B cell (primary cell): ENCODE results near the gene ASIC3. TPM values are rescaled to one million over a fixed set of nuclear protein-coding genes. Genes with fewer than 3 reads are reported as not detected.

Experiments
- ATAC-seq: fragments of 200-7000 bp; cut with Tn5 transposase; one replicate; pipeline ENCODE4 v1.10.0; 2021; ENCODE audit warnings: low read depth, mild to moderate bottlenecking, moderate number of reproducible peaks, moderate library complexity
- CTCF ChIA-PET: fragments of 350-600 bp; sonication (Branson Sonifier 250); formaldehyde crosslinking; loops from one replicate; lab custom pipeline; 2021; ENCODE audit warnings: antibody characterized with exemption, inconsistent platforms; lab: Charles Lee
- POLR2A ChIA-PET: fragments of 350-600 bp; sonication (Branson Sonifier 250); formaldehyde crosslinking; loops from one replicate; lab custom pipeline; 2021; ENCODE audit warnings: antibody characterized with exemption; lab: Charles Lee
- DNase-seq: peaks from one replicate; pipeline ENCODE4 v3.0.0; 2013
- H2AFZ ChIP-seq: 2 replicates; pipeline ENCODE4 v1.6.1; 2012; ENCODE audit warnings: mild to moderate bottlenecking, low read depth, low read length; ENCODE audit not compliant: insufficient read depth, poor library complexity, severe bottlenecking
- H3K27ac ChIP-seq, 2 donors: 1 replicate in 1 of 2; 2 replicates in 1 of 2; pipeline ENCODE4 v1.5.1; 2012 to 2013; ENCODE audit warnings: low read length in 2 of 2, mild to moderate bottlenecking in 2 of 2, moderate library complexity in 1 of 2
- H3K27me3 ChIP-seq, 4 experiments: fragments of 200-600 bp in 1 of 4; sonication (generic) in 1 of 4; replicated peaks in 1 of 4; 1 replicate in 2 of 4; 2 replicates in 2 of 4; pipeline versions ENCODE4 v1.6.1 to v1.7.0; 2013 to 2016; ENCODE audit warnings: low read length in 3 of 4, mild to moderate bottlenecking in 2 of 4, mixed read lengths in 1 of 4, moderate library complexity in 1 of 4; ENCODE audit not compliant: insufficient read depth in 4 of 4, control insufficient read depth in 3 of 4; ENCODE audit errors: control extremely low read depth in 1 of 4
- H3K36me3 ChIP-seq, 2 experiments: replicated peaks in 1 of 2; 1 replicate in 1 of 2; 2 replicates in 1 of 2; pipeline versions ENCODE4 v1.6.1 to v1.7.1; 2013; ENCODE audit warnings: low read length in 1 of 2; ENCODE audit not compliant: insufficient read depth in 2 of 2, control insufficient read depth in 1 of 2; ENCODE audit errors: control extremely low read depth in 1 of 2, extremely low read depth in 1 of 2
- H3K4me1 ChIP-seq, 2 donors: fragments of 200-600 bp in 1 of 2; sonication (generic) in 1 of 2; 1 replicate in 1 of 2; 2 replicates in 1 of 2; pipeline versions ENCODE4 v1.5.1 to v1.6.1; 2013 to 2017; ENCODE audit warnings: low read length in 2 of 2; ENCODE audit not compliant: control insufficient read depth in 2 of 2, insufficient read depth in 2 of 2
- H3K4me2 ChIP-seq: replicated peaks from 2 replicates; pipeline ENCODE3; 2012; ENCODE audit warnings: mild to moderate bottlenecking, low read depth, low read length; ENCODE audit not compliant: poor library complexity, severe bottlenecking
- H3K4me3 ChIP-seq, 5 experiments: fragments of 200-600 bp in 1 of 5; sonication (generic) in 1 of 5; 1 replicate in 3 of 5; 2 replicates in 2 of 5; pipeline versions ENCODE4 v1.5.1 to v1.7.0; 2011 to 2016; ENCODE audit warnings: low read length in 4 of 5, mild to moderate bottlenecking in 4 of 5, low read depth in 2 of 5, control low read depth in 1 of 5, moderate library complexity in 1 of 5; ENCODE audit not compliant: insufficient read depth in 1 of 5; ENCODE audit errors: control extremely low read depth in 1 of 5, extremely low read depth in 1 of 5
- H3K79me2 ChIP-seq: fragments of 200-600 bp; sonication (generic); one replicate; pipeline ENCODE4 v1.6.0; 2016; ENCODE audit warnings: low read length; ENCODE audit not compliant: control insufficient read depth, insufficient read depth
- H3K9ac ChIP-seq: fragments of 200-600 bp; sonication (generic); 2 replicates; pipeline ENCODE4 v1.6.1; 2017; ENCODE audit warnings: mild to moderate bottlenecking, low read length, moderate library complexity
- H3K9me3 ChIP-seq, 3 donors: one replicate each; pipeline versions ENCODE4 v1.6.1 to v1.7.1; 2013; ENCODE audit warnings: low read length in 2 of 3; ENCODE audit not compliant: control insufficient read depth in 2 of 3, insufficient read depth in 1 of 3; ENCODE audit errors: control extremely low read depth in 1 of 3
- H4K20me1 ChIP-seq: 2 replicates; pipeline ENCODE4 v1.6.0; 2012; ENCODE audit warnings: mild to moderate bottlenecking, low read length; ENCODE audit not compliant: insufficient read depth, control insufficient read depth, poor library complexity, severe bottlenecking
- H3K27ac Mint-ChIP-seq: one replicate; pipeline ENCODE4 v1.8.0; 2021; ENCODE audit warnings: mixed read lengths
- H3K27me3 Mint-ChIP-seq: one replicate; pipeline ENCODE4 v1.8.0; 2021; ENCODE audit warnings: mixed read lengths
- H3K4me1 Mint-ChIP-seq: one replicate; pipeline ENCODE4 v1.8.0; 2021; ENCODE audit warnings: mixed read lengths
- H3K4me3 Mint-ChIP-seq: one replicate; pipeline ENCODE4 v1.8.0; 2021; ENCODE audit warnings: mixed read lengths
- H3K9me3 Mint-ChIP-seq: one replicate; pipeline ENCODE4 v1.8.0; 2022; ENCODE audit warnings: mixed read lengths; ENCODE audit not compliant: insufficient read depth
- EZH2 ChIP-seq: IDR thresholded peaks from 2 replicates; pipeline ENCODE4 v1.6.1; 2012; ENCODE audit warnings: borderline replicate concordance, low read depth, mild to moderate bottlenecking, moderate library complexity, low read length; ENCODE audit not compliant: insufficient read depth, poor library complexity, severe bottlenecking
- WGBS: methylation state at CpG from one replicate; pipeline ENCODE4 v1.1.5; 2013; ENCODE audit warnings: missing lambda C conversion rate; ENCODE audit not compliant: insufficient coverage; 5-methylcytosine and 5-hydroxymethylcytosine counted together
- intact Hi-C: fragments of 100-400 bp; cut with micrococcal nuclease; formaldehyde crosslinking; loops from one replicate; pipeline ENCODE4 v1.10.0; 2022
- polyA plus RNA-seq: library from polyadenylated mRNA; depleted of rRNA; stranded (reverse); fragments of >200 nt; gene quantifications from 2 replicates; pipeline ENCODE4 v1.2.3, GENCODE V29; 2012
- total RNA-seq, 2 donors: library from RNA; stranded (reverse); fragments of 120-200 nt in 1 of 2; gene quantifications; 1 replicate in 1 of 2; 2 replicates in 1 of 2; pipeline versions ENCODE4 v1.2.3 to v1.2.4, GENCODE V29; 2013 to 2022
- TF ChIP-seq, protein P1 (sequence below): fragments of 200-600 bp; IDR thresholded peaks from one replicate; pipeline ENCODE4 v1.8.0; 2022; ENCODE audit warnings: antibody characterized with exemption, mild to moderate bottlenecking

The ASIC3 gene
- total and polyA plus RNA-seq, 2 donors (not counting 1 experiment from before 2014, with no cell fraction given), result 4.8 to 5.0 TPM

- Mint-ChIP-seq H3K4me3 (no peak overlapping the region), H3K9me3 (no peaks in the 10 kb centered on the region), H3K4me1 (no peaks in the 10 kb centered on the region), H3K27ac (no peak overlapping the region), H3K27me3 (no peaks in the 10 kb centered on the region)
- WGBS, result 96% methylated on average over 20 of the region's 20 CpGs
- CTCF ChIA-PET, result no interaction called here
- TF ChIP-seq, protein P1, sequence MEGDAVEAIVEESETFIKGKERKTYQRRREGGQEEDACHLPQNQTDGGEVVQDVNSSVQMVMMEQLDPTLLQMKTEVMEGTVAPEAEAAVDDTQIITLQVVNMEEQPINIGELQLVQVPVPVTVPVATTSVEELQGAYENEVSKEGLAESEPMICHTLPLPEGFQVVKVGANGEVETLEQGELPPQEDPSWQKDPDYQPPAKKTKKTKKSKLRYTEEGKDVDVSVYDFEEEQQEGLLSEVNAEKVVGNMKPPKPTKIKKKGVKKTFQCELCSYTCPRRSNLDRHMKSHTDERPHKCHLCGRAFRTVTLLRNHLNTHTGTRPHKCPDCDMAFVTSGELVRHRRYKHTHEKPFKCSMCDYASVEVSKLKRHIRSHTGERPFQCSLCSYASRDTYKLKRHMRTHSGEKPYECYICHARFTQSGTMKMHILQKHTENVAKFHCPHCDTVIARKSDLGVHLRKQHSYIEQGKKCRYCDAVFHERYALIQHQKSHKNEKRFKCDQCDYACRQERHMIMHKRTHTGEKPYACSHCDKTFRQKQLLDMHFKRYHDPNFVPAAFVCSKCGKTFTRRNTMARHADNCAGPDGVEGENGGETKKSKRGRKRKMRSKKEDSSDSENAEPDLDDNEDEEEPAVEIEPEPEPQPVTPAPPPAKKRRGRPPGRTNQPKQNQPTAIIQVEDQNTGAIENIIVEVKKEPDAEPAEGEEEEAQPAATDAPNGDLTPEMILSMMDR, result no peak
- no peak for TF ChIP-seq EZH2
- ATAC-seq (no peak), DNase-seq (no peak)
- Histone ChIP-seq H2AFZ (no peak overlapping the region), H3K9me3 (no peaks in the 10 kb centered on the region), H3K79me2 (no peaks in the 10 kb centered on the region), H4K20me1 (no peaks in the 10 kb centered on the region), H3K4me1 (no peaks in the 10 kb centered on the region), H3K4me3 (no peak overlapping the region), H3K9ac (no peak overlapping the region), H3K36me3 (no peaks in the 10 kb centered on the region), H3K27me3 (no peaks in the 10 kb centered on the region), H3K4me2 (no peak overlapping the region), H3K27ac (no peak overlapping the region)
- POLR2A ChIA-PET, result no interaction called here
- intact Hi-C loops, result no loop called here
Observed at GRCh38 chr7:151043959-151044358, 4.4 kb upstream of the ASIC3 start.

DNA sequence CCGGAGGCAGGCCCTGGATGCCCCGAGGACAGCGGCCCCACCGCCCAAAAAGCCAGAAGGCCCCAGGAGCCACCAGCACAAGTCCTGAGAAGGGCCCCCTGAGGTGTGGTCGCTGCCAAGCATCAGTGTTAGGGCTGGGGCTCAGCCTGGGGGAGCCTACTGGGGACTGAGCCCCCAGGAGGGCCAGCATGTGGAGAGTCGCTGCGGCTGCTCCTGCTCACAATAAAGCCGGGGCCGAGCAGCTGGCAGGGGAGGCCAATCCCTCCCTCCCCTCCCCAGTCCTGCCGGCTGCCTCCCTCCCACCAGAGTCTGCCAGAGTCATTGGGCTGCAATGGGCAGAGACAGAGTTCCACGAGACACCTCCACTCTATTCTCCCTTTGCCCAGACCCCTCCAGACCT, 3.1 kb upstream of the ASIC3 start:
- Histone ChIP-seq H3K4me1 (no peaks in the 10 kb centered on the region), H3K27ac (no peak overlapping the region), H3K4me3 (no peak overlapping the region), H4K20me1 (no peaks in the 10 kb centered on the region), H3K27me3 (no peaks in the 10 kb centered on the region), H2AFZ (no peak overlapping the region), H3K9me3 (no peaks in the 10 kb centered on the region), H3K4me2 (no peak overlapping the region), H3K79me2 (no peaks in the 10 kb centered on the region), H3K9ac (no peak overlapping the region), H3K36me3 (no peaks in the 10 kb centered on the region)
- no peaks in the 10 kb centered on the region for H3K4me1 Mint-ChIP-seq
- no peak for ATAC-seq
- H3K27ac Mint-ChIP-seq, result no peak overlapping the region
- ChIA-PET POLR2A (no interaction called here), CTCF (no interaction called here)
- no peak for DNase-seq
- WGBS, result 98% methylated on average over 10 of the region's 11 CpGs
- H3K9me3 Mint-ChIP-seq, result no peaks in the 10 kb centered on the region
- intact Hi-C loops, result no loop called here
- TF ChIP-seq EZH2, result no peak
- TF ChIP-seq, protein P1, result no peak
- H3K4me3 Mint-ChIP-seq, result no peak overlapping the region
- H3K27me3 Mint-ChIP-seq, result no peaks in the 10 kb centered on the region
